ENCODE results near the gene SNCAIP. TPM values are rescaled to one million over a fixed set of nuclear protein-coding genes. Genes with fewer than 3 reads are reported as not detected.
A peak's percentile ranks its signal among the peaks of the same experiment; 100 is the strongest.
"Not testable (repeated sequence)": the region's sequence is repeated elsewhere in the genome, so short reads cannot be mapped to it uniquely, and the experiment has no call there.

The SNCAIP gene
- total RNA-seq, 1 experiment from 2014 or later = 0.21 TPM

- peaks cover 15% of the 10 kb centered on the region for H3K4me1 Mint-ChIP-seq (ENCODE audit: insufficient read depth, unreplicated experiment)
- no peaks in the 10 kb centered on the region for H3K9me3 Mint-ChIP-seq (ENCODE audit: unreplicated experiment)
- H3K27ac Mint-ChIP-seq (ENCODE audit: low read depth, unreplicated experiment) = no peak overlapping the region
- intact Hi-C loops (cut with micrococcal nuclease) = no loop called here
- H3K4me3 Mint-ChIP-seq (ENCODE audit: unreplicated experiment) = no peak overlapping the region
- ChIA-PET POLR2A (no interaction called here), CTCF (interaction anchor here (1.2 kb wide), 1 partner anchor 181 kb away, joined by 3 read pairs; no protein-coding TSS in a partner anchor)
- DNase-seq (ENCODE audit: unreplicated experiment) = no peak
- no TSS peak for BruUV-seq (replicated peaks)
- no peak for TF ChIP-seq CTCF (IDR thresholded peaks at IDR 0.05; ENCODE audit: unreplicated experiment)
- H3K36me3 Mint-ChIP-seq (ENCODE audit: insufficient read depth, unreplicated experiment) = no peaks in the 10 kb centered on the region
- H3K27me3 Mint-ChIP-seq (ENCODE audit: insufficient read depth, unreplicated experiment) = no peaks in the 10 kb centered on the region
Observed at GRCh38 chr5:122376250-122376649, 64.2 kb downstream of the SNCAIP start.

GRCh38 chr5:122377026-122377425 is 65.0 kb downstream of the SNCAIP start:
- POLR2A ChIA-PET = interaction anchor here (0.9 to 1.0 kb wide), 2 partner anchors 10 to 30 kb away, joined by 3 to 4 read pairs; no protein-coding TSS in a partner anchor

GRCh38 chr5:122382938-122383337 is 70.9 kb downstream of the SNCAIP start:
- H3K4me3 Mint-ChIP-seq (ENCODE audit: unreplicated experiment); BruUV-seq (replicated peaks); H3K9me3 Mint-ChIP-seq (ENCODE audit: unreplicated experiment); DNase-seq (ENCODE audit: unreplicated experiment); H3K4me1 Mint-ChIP-seq (ENCODE audit: insufficient read depth, unreplicated experiment); POLR2A ChIA-PET; H3K36me3 Mint-ChIP-seq (ENCODE audit: insufficient read depth, unreplicated experiment); H3K27ac Mint-ChIP-seq (ENCODE audit: low read depth, unreplicated experiment); intact Hi-C loops (cut with micrococcal nuclease); CTCF ChIA-PET; H3K27me3 Mint-ChIP-seq (ENCODE audit: insufficient read depth, unreplicated experiment): not testable (repeated sequence)

More at GRCh38 chr5:122377026-122377425, 65.0 kb downstream of the SNCAIP start:
- DNase-seq (ENCODE audit: unreplicated experiment) = peak; percentile 42
- Mint-ChIP-seq H3K9me3 (ENCODE audit: unreplicated experiment) (no peaks in the 10 kb centered on the region), H3K4me1 (ENCODE audit: insufficient read depth, unreplicated experiment) (peaks cover 15% of the 10 kb centered on the region), H3K27me3 (ENCODE audit: insufficient read depth, unreplicated experiment) (no peaks in the 10 kb centered on the region), H3K36me3 (ENCODE audit: insufficient read depth, unreplicated experiment) (no peaks in the 10 kb centered on the region), H3K4me3 (ENCODE audit: unreplicated experiment) (no peak overlapping the region), H3K27ac (ENCODE audit: low read depth, unreplicated experiment) (no peak overlapping the region)
- intact Hi-C loops (cut with micrococcal nuclease) = no loop called here
- CTCF ChIA-PET = interaction anchor here (0.7 kb wide), 1 partner anchor 647 kb away, joined by 3 read pairs; no protein-coding TSS in a partner anchor
- no TSS peak for BruUV-seq (replicated peaks)
- TF ChIP-seq CTCF (IDR thresholded peaks at IDR 0.05; ENCODE audit: unreplicated experiment) = no peak

GRCh38 chr5:122384739-122385235 is 72.8 kb downstream of the SNCAIP start:
- Mint-ChIP-seq H3K27ac (ENCODE audit: low read depth, unreplicated experiment) (no peak overlapping the region), H3K4me3 (ENCODE audit: unreplicated experiment) (no peak overlapping the region), H3K36me3 (ENCODE audit: insufficient read depth, unreplicated experiment) (no peaks in the 10 kb centered on the region), H3K9me3 (ENCODE audit: unreplicated experiment) (no peaks in the 10 kb centered on the region), H3K27me3 (ENCODE audit: insufficient read depth, unreplicated experiment) (no peaks in the 10 kb centered on the region), H3K4me1 (ENCODE audit: insufficient read depth, unreplicated experiment) (no peaks in the 10 kb centered on the region)
- no peak for TF ChIP-seq CTCF (IDR thresholded peaks at IDR 0.05; ENCODE audit: unreplicated experiment)
- BruUV-seq (replicated peaks) = no TSS peak
- ChIA-PET POLR2A (interaction anchor here (0.7 to 1.3 kb wide), 2 partner anchors 8 to 1486 kb away, joined by 3 read pairs; no protein-coding TSS in a partner anchor), CTCF (interaction anchor here (0.6 to 3.0 kb wide), 3 partner anchors 30 to 473 kb away, joined by 3 to 12 read pairs (median 3); no protein-coding TSS in a partner anchor)
- no peak for DNase-seq (ENCODE audit: unreplicated experiment)
- intact Hi-C loops (cut with micrococcal nuclease) = no loop called here
